Measurements from ENCODE around the gene EHMT1.

The EHMT1 gene

DNA sequence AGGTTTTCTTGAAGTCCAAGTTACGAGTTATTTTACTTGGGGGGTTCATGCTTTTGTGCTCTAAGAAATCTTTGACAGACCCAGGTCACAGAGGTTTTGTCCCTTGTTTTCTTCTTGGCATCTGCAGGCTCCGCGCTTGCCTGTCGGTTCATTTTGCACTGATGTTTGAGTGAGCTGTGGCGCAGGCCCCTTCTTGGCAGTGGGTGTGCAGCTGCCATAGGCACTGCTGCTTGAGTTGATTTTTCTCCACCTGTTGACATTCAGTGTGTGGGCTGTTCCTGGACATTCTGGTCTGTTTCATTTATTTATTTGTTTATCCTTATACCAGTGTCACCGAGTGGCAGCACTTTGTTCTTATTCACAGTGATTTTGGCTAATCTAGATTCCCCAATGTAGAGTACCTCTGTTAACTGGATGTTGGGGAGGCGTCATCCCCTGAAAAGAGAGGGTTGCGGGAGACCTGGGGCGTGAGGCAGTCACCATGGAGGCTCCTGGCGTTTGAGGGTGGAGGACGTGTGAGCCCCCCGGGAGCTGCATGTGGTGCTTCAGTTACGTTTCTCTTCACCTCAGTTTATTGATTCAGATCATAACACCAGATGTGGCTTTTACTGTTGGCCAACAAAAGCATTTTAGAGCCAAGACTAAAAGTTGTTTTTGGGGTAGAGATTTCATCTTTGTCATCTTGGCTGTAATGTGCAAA is 137.4 kb downstream of the EHMT1 start:
- no peaks in the 10 kb centered on the region for H3K27me3 ChIP-seq (ENCODE audit: insufficient read depth, low read depth, severe bottlenecking)
- peaks cover 67% of the 10 kb centered on the region for H3K36me3 ChIP-seq
- H3K4me3 ChIP-seq (ENCODE audit: low read depth, low read length) = no peak overlapping the region
- no peak for DNase-seq
- no peak overlapping the region for H3K27ac ChIP-seq
- H3K9me3 ChIP-seq (ENCODE audit: severe bottlenecking) = no peaks in the 10 kb centered on the region
- TF ChIP-seq, protein P1, sequence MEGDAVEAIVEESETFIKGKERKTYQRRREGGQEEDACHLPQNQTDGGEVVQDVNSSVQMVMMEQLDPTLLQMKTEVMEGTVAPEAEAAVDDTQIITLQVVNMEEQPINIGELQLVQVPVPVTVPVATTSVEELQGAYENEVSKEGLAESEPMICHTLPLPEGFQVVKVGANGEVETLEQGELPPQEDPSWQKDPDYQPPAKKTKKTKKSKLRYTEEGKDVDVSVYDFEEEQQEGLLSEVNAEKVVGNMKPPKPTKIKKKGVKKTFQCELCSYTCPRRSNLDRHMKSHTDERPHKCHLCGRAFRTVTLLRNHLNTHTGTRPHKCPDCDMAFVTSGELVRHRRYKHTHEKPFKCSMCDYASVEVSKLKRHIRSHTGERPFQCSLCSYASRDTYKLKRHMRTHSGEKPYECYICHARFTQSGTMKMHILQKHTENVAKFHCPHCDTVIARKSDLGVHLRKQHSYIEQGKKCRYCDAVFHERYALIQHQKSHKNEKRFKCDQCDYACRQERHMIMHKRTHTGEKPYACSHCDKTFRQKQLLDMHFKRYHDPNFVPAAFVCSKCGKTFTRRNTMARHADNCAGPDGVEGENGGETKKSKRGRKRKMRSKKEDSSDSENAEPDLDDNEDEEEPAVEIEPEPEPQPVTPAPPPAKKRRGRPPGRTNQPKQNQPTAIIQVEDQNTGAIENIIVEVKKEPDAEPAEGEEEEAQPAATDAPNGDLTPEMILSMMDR (IDR thresholded peaks at IDR 0.05; ENCODE audit: low read depth, low read length) = no peak

DNA sequence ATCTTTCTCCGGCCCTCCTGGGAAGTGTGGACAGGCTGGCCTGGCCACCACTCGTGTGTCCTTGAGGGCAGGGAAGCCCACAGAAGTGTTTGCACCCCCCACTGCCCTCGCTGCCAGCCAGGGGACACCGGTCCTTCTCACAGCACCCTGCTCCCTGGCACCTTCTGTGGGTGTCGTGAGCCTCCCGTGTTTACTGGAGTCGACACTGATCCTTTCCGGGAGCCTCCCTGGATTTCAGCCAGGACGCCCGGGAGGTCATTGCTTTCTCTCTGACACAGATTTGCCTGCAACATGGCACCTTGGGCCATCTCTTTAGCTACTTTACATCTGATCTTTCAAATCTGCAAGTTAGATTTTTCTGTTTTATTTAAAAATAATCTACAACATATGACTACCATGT is 138.3 kb downstream of the EHMT1 start:
- Histone ChIP-seq H3K9me3 (ENCODE audit: severe bottlenecking) (no peaks in the 10 kb centered on the region), H3K27ac (no peak overlapping the region), H3K4me3 (ENCODE audit: low read depth, low read length) (no peak overlapping the region), H3K36me3 (peaks cover 67% of the 10 kb centered on the region), H3K27me3 (ENCODE audit: insufficient read depth, low read depth, severe bottlenecking) (no peaks in the 10 kb centered on the region)
- TF ChIP-seq, protein P1 (IDR thresholded peaks at IDR 0.05; ENCODE audit: low read depth, low read length) = no peak
- no peak for DNase-seq

DNA sequence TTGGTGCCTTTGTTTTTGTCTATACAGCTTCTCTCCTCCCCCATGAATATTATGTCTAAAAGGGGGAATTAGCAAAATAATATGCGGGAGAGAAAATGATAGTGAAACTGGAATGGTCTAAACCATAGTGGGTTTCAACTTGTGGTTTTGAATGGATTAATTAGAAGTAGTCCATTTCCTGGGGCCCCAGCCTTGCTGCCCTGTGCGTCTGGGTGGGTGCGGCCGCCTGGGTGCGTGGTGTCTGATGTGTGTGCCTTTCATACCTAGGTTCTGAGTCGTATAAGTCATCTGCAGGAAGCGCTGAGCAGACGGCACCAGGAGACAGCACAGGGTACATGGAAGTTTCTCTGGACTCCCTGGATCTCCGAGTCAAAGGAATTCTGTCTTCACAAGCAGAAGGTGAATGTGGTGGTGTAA is 138.8 kb downstream of the EHMT1 start:
- DNase-seq = no peak
- no peaks in the 10 kb centered on the region for H3K27me3 ChIP-seq (ENCODE audit: insufficient read depth, low read depth, severe bottlenecking)
- peaks cover 71% of the 10 kb centered on the region for H3K36me3 ChIP-seq
- TF ChIP-seq, protein P1 (IDR thresholded peaks at IDR 0.05; ENCODE audit: low read depth, low read length) = no peak
- H3K27ac ChIP-seq = no peak overlapping the region
- no peak overlapping the region for H3K4me3 ChIP-seq (ENCODE audit: low read depth, low read length)
- no peaks in the 10 kb centered on the region for H3K9me3 ChIP-seq (ENCODE audit: severe bottlenecking)

DNA sequence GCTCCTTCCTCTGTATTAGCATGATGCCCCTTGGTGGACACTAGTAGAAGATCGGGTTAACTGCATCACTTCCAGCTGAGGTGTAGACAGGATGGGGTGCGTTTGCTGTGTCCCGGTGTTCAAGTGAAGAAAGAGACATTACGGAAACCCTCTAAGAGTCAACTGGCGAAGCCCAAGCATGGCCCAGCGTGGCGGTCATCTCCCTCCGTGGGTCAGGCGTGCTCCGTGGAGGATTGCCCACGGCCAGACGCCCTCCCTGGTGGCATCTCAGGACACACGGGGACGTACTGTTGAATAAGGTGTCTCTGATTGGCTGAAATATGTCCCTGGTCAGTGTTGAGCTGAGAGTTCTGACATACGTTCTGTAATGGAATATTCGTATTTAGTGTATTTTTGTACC is 139.3 kb downstream of the EHMT1 start:
- DNase-seq = no peak
- TF ChIP-seq, protein P1 (IDR thresholded peaks at IDR 0.05; ENCODE audit: low read depth, low read length) = no peak
- Histone ChIP-seq H3K4me3 (ENCODE audit: low read depth, low read length) (no peak overlapping the region), H3K27me3 (ENCODE audit: insufficient read depth, low read depth, severe bottlenecking) (no peaks in the 10 kb centered on the region), H3K27ac (no peak overlapping the region), H3K9me3 (ENCODE audit: severe bottlenecking) (no peaks in the 10 kb centered on the region), H3K36me3 (peaks cover 75% of the 10 kb centered on the region)

DNA sequence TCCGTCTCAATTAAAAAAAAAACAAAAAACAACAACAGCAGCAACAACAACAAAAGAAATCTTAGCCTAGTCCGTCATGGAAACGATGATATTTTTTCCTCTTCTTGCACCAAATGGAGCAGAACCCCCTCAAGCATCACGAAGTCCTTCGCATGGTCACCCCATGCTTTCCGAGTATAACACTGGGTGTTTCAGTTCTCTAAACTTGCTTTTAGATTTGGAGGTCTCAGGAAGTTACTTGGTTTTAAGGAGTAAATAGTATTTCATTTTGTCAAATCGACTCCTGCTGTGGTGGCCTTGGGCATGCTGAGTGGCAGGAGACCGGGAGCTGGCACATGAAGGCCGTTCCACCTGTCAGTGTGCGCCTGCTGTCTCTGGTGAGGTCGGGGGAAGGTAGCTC is 140.3 kb downstream of the EHMT1 start:
- no peak for DNase-seq
- Histone ChIP-seq H3K27ac (no peak overlapping the region), H3K36me3 (peaks cover 68% of the 10 kb centered on the region), H3K4me3 (ENCODE audit: low read depth, low read length) (no peak overlapping the region), H3K27me3 (ENCODE audit: insufficient read depth, low read depth, severe bottlenecking) (no peaks in the 10 kb centered on the region), H3K9me3 (ENCODE audit: severe bottlenecking) (no peaks in the 10 kb centered on the region)
- TF ChIP-seq, protein P1 (IDR thresholded peaks at IDR 0.05; ENCODE audit: low read depth, low read length) = no peak
